Endothelial cell (in vitro differentiated cells): Measurements from ENCODE around the gene C1orf159. TPM values are rescaled to one million over a fixed set of nuclear protein-coding genes. Genes with fewer than 3 reads are reported as not detected.

ENCODE experiments used
- DNase-seq: peaks from one replicate; pipeline ENCODE4 v3.0.0; 2021; ENCODE audit warnings: low spot score
- H3K27ac Mint-ChIP-seq: one replicate; pipeline ENCODE4 v1.8.0; 2021; ENCODE audit warnings: mixed read lengths, inconsistent platforms; ENCODE audit not compliant: unreplicated experiment
- H3K27me3 Mint-ChIP-seq: one replicate; pipeline ENCODE4 v1.8.0; 2021; ENCODE audit warnings: mild to moderate bottlenecking, moderate library complexity, mixed read lengths, inconsistent platforms; ENCODE audit not compliant: unreplicated experiment
- H3K36me3 Mint-ChIP-seq: one replicate; pipeline ENCODE4 v1.8.0; 2021; ENCODE audit warnings: mild to moderate bottlenecking, low read depth, mixed read lengths, inconsistent platforms; ENCODE audit not compliant: unreplicated experiment
- H3K4me1 Mint-ChIP-seq: one replicate; pipeline ENCODE4 v1.8.0; 2021; ENCODE audit warnings: mild to moderate bottlenecking, mixed read lengths, inconsistent platforms; ENCODE audit not compliant: unreplicated experiment
- H3K4me3 Mint-ChIP-seq: one replicate; pipeline ENCODE4 v1.8.0; 2021; ENCODE audit warnings: mild to moderate bottlenecking, mixed read lengths, inconsistent platforms; ENCODE audit not compliant: unreplicated experiment
- H3K9me3 Mint-ChIP-seq: one replicate; pipeline ENCODE4 v1.8.0; 2021; ENCODE audit warnings: mixed read lengths, inconsistent platforms; ENCODE audit not compliant: unreplicated experiment
- CTCF ChIP-seq: fragments of 200-600 bp; sonication (generic); IDR thresholded peaks from one replicate; pipeline ENCODE4 v1.5.0; 2021; ENCODE audit warnings: antibody characterized with exemption; ENCODE audit not compliant: unreplicated experiment
- total RNA-seq: library from RNA; stranded (reverse); fragmentation: NEBNext Ultra II Directional; extraction: Animal tissue kit (Norgen Biotek cat#: 25700); gene quantifications from one replicate; pipeline ENCODE4 v1.2.1, GENCODE V29; 2021; ENCODE audit not compliant: unreplicated experiment

The C1orf159 gene
- total RNA-seq, 1 donor from 2014 or later: 16.6 TPM

GRCh38 chr1:1114431-1114830 is 1.5 kb downstream of the C1orf159 start:
- Mint-ChIP-seq H3K4me1 (peaks cover 11% of the 10 kb centered on the region), H3K36me3 (peaks cover 23% of the 10 kb centered on the region), H3K4me3 (peak overlapping the region; percentile 86), H3K27me3 (peaks cover 17% of the 10 kb centered on the region), H3K27ac (peak overlapping the region; percentile 48), H3K9me3 (peaks cover 4% of the 10 kb centered on the region)
- DNase-seq: no peak
- no peak for TF ChIP-seq CTCF

- peak overlapping the region; percentile 56 for H3K4me3 Mint-ChIP-seq
- TF ChIP-seq CTCF: no peak
- DNase-seq: no peak
- H3K27ac Mint-ChIP-seq: no peak overlapping the region
- H3K27me3 Mint-ChIP-seq: peaks cover 7% of the 10 kb centered on the region
- peaks cover 26% of the 10 kb centered on the region for H3K36me3 Mint-ChIP-seq
- peaks cover 4% of the 10 kb centered on the region for H3K9me3 Mint-ChIP-seq
- H3K4me1 Mint-ChIP-seq: peaks cover 11% of the 10 kb centered on the region
Observed at GRCh38 chr1:1112237-1112985, 3.5 kb downstream of the C1orf159 start.

- Mint-ChIP-seq H3K27ac (peak overlapping the region; percentile 18), H3K4me1 (peaks cover 11% of the 10 kb centered on the region), H3K4me3 (no peak overlapping the region)
Observed at GRCh38 chr1:1111516-1112236, 4.2 kb downstream of the C1orf159 start.

GRCh38 chr1:1110561-1110971 is 5.3 kb downstream of the C1orf159 start:
- peaks cover 11% of the 10 kb centered on the region for H3K4me1 Mint-ChIP-seq
- peak overlapping the region; percentile 42 for H3K4me3 Mint-ChIP-seq
- H3K9me3 Mint-ChIP-seq: peaks cover 4% of the 10 kb centered on the region
- peaks cover 6% of the 10 kb centered on the region for H3K27me3 Mint-ChIP-seq
- no peak overlapping the region for H3K27ac Mint-ChIP-seq
- peaks cover 33% of the 10 kb centered on the region for H3K36me3 Mint-ChIP-seq
- DNase-seq: no peak
- no peak for TF ChIP-seq CTCF

More at GRCh38 chr1:1111516-1112236, 4.2 kb downstream of the C1orf159 start:
- Mint-ChIP-seq H3K9me3 (peaks cover 4% of the 10 kb centered on the region), H3K27me3 (peaks cover 6% of the 10 kb centered on the region), H3K36me3 (peaks cover 26% of the 10 kb centered on the region)
- no peak for TF ChIP-seq CTCF
- no peak for DNase-seq

GRCh38 chr1:1109743-1110142 is 6.1 kb downstream of the C1orf159 start:
- peaks cover 4% of the 10 kb centered on the region for H3K27me3 Mint-ChIP-seq
- no peak for DNase-seq
- no peak for TF ChIP-seq CTCF
- peaks cover 4% of the 10 kb centered on the region for H3K9me3 Mint-ChIP-seq
- peaks cover 33% of the 10 kb centered on the region for H3K36me3 Mint-ChIP-seq
- no peak overlapping the region for H3K27ac Mint-ChIP-seq
- H3K4me3 Mint-ChIP-seq: no peak overlapping the region
- peaks cover 7% of the 10 kb centered on the region for H3K4me1 Mint-ChIP-seq
